Keratinocyte (primary cell): ENCODE data around the gene CHN2. TPM values are rescaled to one million over a fixed set of nuclear protein-coding genes. Genes with fewer than 3 reads are reported as not detected.

Source experiments
- DNase-seq: peaks from one replicate; pipeline ENCODE4 v3.0.0-alpha.2; 2011; ENCODE audit warnings: low read depth, missing footprints, low spot score
- FAIRE-seq: peaks from 2 replicates; lab custom pipeline; 2011; peaks lifted over from hg19 to GRCh38; lab: Jason Lieb, UNC
- H2AFZ ChIP-seq: 2 replicates; pipeline ENCODE4 v1.6.0; 2012; ENCODE audit warnings: low read length, control low read depth, inconsistent platforms; ENCODE audit not compliant: control insufficient read depth
- H3K27ac ChIP-seq: 2 replicates; pipeline ENCODE4 v1.5.1; 2011; ENCODE audit warnings: low read length; ENCODE audit not compliant: control insufficient read depth, insufficient read depth
- H3K27me3 ChIP-seq: 3 replicates; pipeline ENCODE4 v1.6.0; 2011; ENCODE audit warnings: low read length; ENCODE audit not compliant: control insufficient read depth, insufficient read depth; ENCODE audit errors: extremely low read depth
- H3K36me3 ChIP-seq, 2 experiments: 2 replicates in 1 of 2; 3 replicates in 1 of 2; pipeline ENCODE4 v1.5.1; 2011; ENCODE audit warnings: low read length in 2 of 2, mild to moderate bottlenecking in 1 of 2; ENCODE audit not compliant: control insufficient read depth in 2 of 2, insufficient read depth in 2 of 2; ENCODE audit errors: extremely low read depth in 1 of 2
- H3K4me1 ChIP-seq: 3 replicates; pipeline ENCODE4 v1.5.1; 2011; ENCODE audit warnings: low read length; ENCODE audit not compliant: control insufficient read depth, insufficient read depth; ENCODE audit errors: extremely low read depth
- H3K4me2 ChIP-seq: 3 replicates; pipeline ENCODE4 v1.6.0; 2011; ENCODE audit warnings: low read depth, low read length; ENCODE audit not compliant: control insufficient read depth, insufficient read depth; ENCODE audit errors: extremely low read depth
- H3K4me3 ChIP-seq, 3 experiments: fragments of 200-600 bp in 1 of 3; sonication (generic) in 1 of 3; 2 replicates in 2 of 3; 3 replicates in 1 of 3; pipeline ENCODE4 v1.5.1; 2011 to 2016; ENCODE audit warnings: low read length in 3 of 3, mild to moderate bottlenecking in 3 of 3, control low read depth in 2 of 3, inconsistent platforms in 1 of 3, low read depth in 1 of 3, mixed read lengths in 1 of 3, mixed run types in 1 of 3, moderate library complexity in 1 of 3; ENCODE audit not compliant: control insufficient read depth in 2 of 3, insufficient read depth in 2 of 3; ENCODE audit errors: extremely low read depth in 1 of 3
- H3K79me2 ChIP-seq: 2 replicates; pipeline ENCODE4 v1.6.0; 2012; ENCODE audit warnings: low read length; ENCODE audit not compliant: control insufficient read depth, insufficient read depth
- H3K9ac ChIP-seq: 3 replicates; pipeline ENCODE4 v1.6.0; 2011; ENCODE audit warnings: low read length; ENCODE audit not compliant: control insufficient read depth, insufficient read depth; ENCODE audit errors: extremely low read depth
- H3K9me1 ChIP-seq: 3 replicates; pipeline ENCODE4 v1.6.0; 2011; ENCODE audit warnings: low read length; ENCODE audit not compliant: control insufficient read depth, insufficient read depth; ENCODE audit errors: extremely low read depth
- H3K9me3 ChIP-seq: 2 replicates; pipeline ENCODE4 v1.5.1; 2012; ENCODE audit warnings: low read depth, low read length; ENCODE audit not compliant: control insufficient read depth
- H4K20me1 ChIP-seq: 3 replicates; pipeline ENCODE4 v1.6.0; 2011; ENCODE audit warnings: low read length; ENCODE audit not compliant: control insufficient read depth, insufficient read depth; ENCODE audit errors: extremely low read depth
- CTCF ChIP-seq, 3 experiments: IDR thresholded peaks in 1 of 3; conservative IDR thresholded peaks in 1 of 3; optimal IDR thresholded peaks in 1 of 3; 2 replicates in 2 of 3; 3 replicates in 1 of 3; pipeline versions ENCODE3 to v1.5.1; 2011; ENCODE audit warnings: low read length in 3 of 3, mild to moderate bottlenecking in 3 of 3, moderate library complexity in 2 of 3, control low read depth in 1 of 3, inconsistent platforms in 1 of 3; ENCODE audit not compliant: insufficient read depth in 2 of 3; ENCODE audit errors: extremely low read depth in 1 of 3
- EZH2 ChIP-seq: IDR thresholded peaks from one replicate; pipeline ENCODE4 v1.6.1; 2012; ENCODE audit warnings: inconsistent platforms, mild to moderate bottlenecking, low read length, moderate library complexity
- dilution Hi-C: fragments of 300-500 bp; cut with MboI; formaldehyde crosslinking; loops from one replicate; pipeline ENCODE4 v1.7.0; 2020; ENCODE audit warnings: low sequenced_read_pairs; ENCODE audit not compliant: extremely low pct_ligation_motif_present
- polyA plus RNA-seq, 5 experiments: library from polyadenylated mRNA; depleted of rRNA in 3 of 5; stranded (reverse) in 3 of 5; stranded (forward) in 1 of 5; unstranded in 1 of 5; fragments of >200 nt; gene quantifications; 1 replicate in 1 of 5; 2 replicates in 3 of 5; 3 replicates in 1 of 5; pipeline versions ENCODE4 v1.2.1 to v1.2.3, GENCODE V29; 2011 to 2012; ENCODE audit warnings: missing spikeins in 2 of 5, low read depth in 1 of 5, low replicate concordance in 1 of 5

The CHN2 gene
- polyA plus RNA-seq, 1 donor (not counting 4 experiments of a cell fraction or from before 2014, with no cell fraction given): 1.8 TPM

- no peak overlapping the region for H3K27ac ChIP-seq
- H3K4me2 ChIP-seq: no peak overlapping the region
- no peak overlapping the region for H3K4me3 ChIP-seq
- H3K9me3 ChIP-seq: no peaks in the 10 kb centered on the region
- no peak overlapping the region for H2AFZ ChIP-seq
- no peaks in the 10 kb centered on the region for H3K9me1 ChIP-seq
- no peaks in the 10 kb centered on the region for H3K79me2 ChIP-seq
- FAIRE-seq: no peak
- H3K4me1 ChIP-seq: peaks cover 3% of the 10 kb centered on the region
- dilution Hi-C loops: no loop called here
- H4K20me1 ChIP-seq: no peaks in the 10 kb centered on the region
- TF ChIP-seq EZH2 (no peak), CTCF (optimal IDR thresholded peaks at IDR 0.05 in 1 of 3, IDR thresholded peaks at IDR 0.05 in 1 of 3, conservative IDR thresholded peaks at IDR 0.05 in 1 of 3; ENCODE audit: extremely low read depth in 1 of 3, insufficient read depth in 2 of 3, low read length in 3 of 3) (no peak)
- no peaks in the 10 kb centered on the region for H3K27me3 ChIP-seq
- H3K9ac ChIP-seq: no peak overlapping the region
- no peak for DNase-seq
- H3K36me3 ChIP-seq: no peaks in the 10 kb centered on the region
Measured at GRCh38 chr7:29406366-29406765, 211.8 kb downstream of the CHN2 start.

GRCh38 chr7:29408841-29409243, 214.3 kb downstream of the CHN2 start:
- Histone ChIP-seq H3K36me3 (no peaks in the 10 kb centered on the region), H3K9me1 (no peaks in the 10 kb centered on the region), H3K27ac (no peak overlapping the region), H4K20me1 (no peaks in the 10 kb centered on the region), H3K4me3 (no peak overlapping the region), H3K4me1 (peaks cover 11% of the 10 kb centered on the region), H3K9me3 (no peaks in the 10 kb centered on the region), H3K9ac (no peak overlapping the region), H3K27me3 (no peaks in the 10 kb centered on the region), H3K4me2 (no peak overlapping the region), H2AFZ (no peak overlapping the region), H3K79me2 (no peaks in the 10 kb centered on the region)
- dilution Hi-C loops: no loop called here
- DNase-seq (peak; percentile 30), FAIRE-seq (peak; percentile 94)
- TF ChIP-seq EZH2 (no peak), CTCF (optimal IDR thresholded peaks at IDR 0.05 in 1 of 3, IDR thresholded peaks at IDR 0.05 in 1 of 3, conservative IDR thresholded peaks at IDR 0.05 in 1 of 3; ENCODE audit: extremely low read depth in 1 of 3, insufficient read depth in 2 of 3, low read length in 3 of 3) (peak; percentile 53 to 67 (median 58))
